Osteocyte (in vitro differentiated cells): ENCODE results near the gene RINL. TPM values are rescaled to one million over a fixed set of nuclear protein-coding genes. Genes with fewer than 3 reads are reported as not detected.

Source experiments
- DNase-seq: peaks from one replicate; pipeline ENCODE4 v3.0.0; 2021; ENCODE audit warnings: mixed read lengths; ENCODE audit not compliant: unreplicated experiment; ENCODE audit errors: extremely low spot score
- H3K27ac Mint-ChIP-seq: one replicate; pipeline ENCODE4 v1.8.0; 2021; ENCODE audit warnings: mild to moderate bottlenecking, mixed read lengths; ENCODE audit not compliant: unreplicated experiment
- H3K27me3 Mint-ChIP-seq: one replicate; pipeline ENCODE4 v1.8.0; 2021; ENCODE audit warnings: mixed read lengths; ENCODE audit not compliant: unreplicated experiment
- H3K36me3 Mint-ChIP-seq: one replicate; pipeline ENCODE4 v1.8.0; 2021; ENCODE audit warnings: mixed read lengths; ENCODE audit not compliant: unreplicated experiment
- H3K4me1 Mint-ChIP-seq: one replicate; pipeline ENCODE4 v1.8.0; 2021; ENCODE audit warnings: mixed read lengths; ENCODE audit not compliant: unreplicated experiment
- H3K4me3 Mint-ChIP-seq: one replicate; pipeline ENCODE4 v1.8.0; 2021; ENCODE audit warnings: mild to moderate bottlenecking, moderate library complexity, mixed read lengths; ENCODE audit not compliant: unreplicated experiment
- H3K9me3 Mint-ChIP-seq: one replicate; pipeline ENCODE4 v1.8.0; 2021; ENCODE audit warnings: mixed read lengths; ENCODE audit not compliant: unreplicated experiment
- CTCF ChIP-seq: fragments of 200-600 bp; sonication (generic); IDR thresholded peaks from 2 replicates; pipeline ENCODE4 v1.5.0; 2021; ENCODE audit warnings: antibody characterized with exemption, mild to moderate bottlenecking, moderate library complexity
- total RNA-seq: library from RNA; stranded (reverse); gene quantifications from 2 replicates; pipeline ENCODE4 v1.2.1, GENCODE V29; 2021

RINL gene
- total RNA-seq, 1 donor from 2014 or later: not detected

- Mint-ChIP-seq H3K36me3 (peaks cover 27% of the 10 kb centered on the region), H3K4me3 (peak overlapping the region; percentile 91)
- DNase-seq: no peak
Measured at GRCh38 chr19:38848299-38849146, 29.6 kb downstream of the RINL start.

GRCh38 chr19:38846097-38846496 lies 32.0 kb downstream of the RINL start:
- peaks cover 31% of the 10 kb centered on the region for H3K4me1 Mint-ChIP-seq
- peaks cover 51% of the 10 kb centered on the region for H3K36me3 Mint-ChIP-seq
- H3K9me3 Mint-ChIP-seq: no peaks in the 10 kb centered on the region
- no peak for DNase-seq
- TF ChIP-seq CTCF: no peak
- H3K27ac Mint-ChIP-seq: no peak overlapping the region
- H3K27me3 Mint-ChIP-seq: no peaks in the 10 kb centered on the region
- H3K4me3 Mint-ChIP-seq: no peak overlapping the region

More at GRCh38 chr19:38848299-38849146, 29.6 kb downstream of the RINL start:
- no peaks in the 10 kb centered on the region for H3K9me3 Mint-ChIP-seq
- no peaks in the 10 kb centered on the region for H3K27me3 Mint-ChIP-seq
- H3K27ac Mint-ChIP-seq: peak overlapping the region; percentile 98
- peaks cover 44% of the 10 kb centered on the region for H3K4me1 Mint-ChIP-seq
- no peak for TF ChIP-seq CTCF

- Mint-ChIP-seq H3K4me1 (peaks cover 25% of the 10 kb centered on the region), H3K36me3 (peaks cover 56% of the 10 kb centered on the region), H3K27me3 (no peaks in the 10 kb centered on the region), H3K27ac (peak overlapping the region; percentile 13), H3K4me3 (no peak overlapping the region), H3K9me3 (no peaks in the 10 kb centered on the region)
- TF ChIP-seq CTCF: no peak
- DNase-seq: no peak
Measured at GRCh38 chr19:38845374-38846024, 32.6 kb downstream of the RINL start.

- Mint-ChIP-seq H3K4me1 (peaks cover 25% of the 10 kb centered on the region), H3K4me3 (no peak overlapping the region), H3K27ac (peak overlapping the region; percentile 16), H3K9me3 (no peaks in the 10 kb centered on the region), H3K36me3 (peaks cover 63% of the 10 kb centered on the region), H3K27me3 (no peaks in the 10 kb centered on the region)
- DNase-seq: no peak
- TF ChIP-seq CTCF: no peak
Measured at GRCh38 chr19:38844093-38844686, 33.9 kb downstream of the RINL start.
